ENCODE measurements around the gene DDX42. TPM values are rescaled to one million over a fixed set of nuclear protein-coding genes. Genes with fewer than 3 reads are reported as not detected.
"Not testable (repeated sequence)": the region's sequence is repeated elsewhere in the genome, so short reads cannot be mapped to it uniquely, and the experiment has no call there.

DDX42 gene
- total RNA-seq, 1 experiment from 2014 or later = 52.8 TPM

DNA sequence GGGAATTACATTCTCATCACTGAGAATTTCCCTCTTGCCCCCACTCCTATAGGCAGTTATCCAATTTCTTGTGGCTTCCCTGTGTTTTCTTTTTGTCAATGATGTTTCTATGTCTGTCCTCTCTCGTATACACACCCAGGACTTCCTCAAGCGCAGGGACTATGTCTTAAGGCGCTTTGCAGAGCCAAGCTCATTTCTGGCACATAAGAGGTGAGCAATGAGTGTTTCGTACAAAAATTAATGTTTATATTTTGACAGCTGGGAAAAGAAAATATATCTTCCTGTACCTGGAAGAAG is 947 bp downstream of the DDX42 start:
- no peak for DNase-seq (ENCODE audit: low spot score)
- in situ Hi-C loops (cut with HindIII; ENCODE audit: low sequenced_read_pairs) = no loop called here

DNA sequence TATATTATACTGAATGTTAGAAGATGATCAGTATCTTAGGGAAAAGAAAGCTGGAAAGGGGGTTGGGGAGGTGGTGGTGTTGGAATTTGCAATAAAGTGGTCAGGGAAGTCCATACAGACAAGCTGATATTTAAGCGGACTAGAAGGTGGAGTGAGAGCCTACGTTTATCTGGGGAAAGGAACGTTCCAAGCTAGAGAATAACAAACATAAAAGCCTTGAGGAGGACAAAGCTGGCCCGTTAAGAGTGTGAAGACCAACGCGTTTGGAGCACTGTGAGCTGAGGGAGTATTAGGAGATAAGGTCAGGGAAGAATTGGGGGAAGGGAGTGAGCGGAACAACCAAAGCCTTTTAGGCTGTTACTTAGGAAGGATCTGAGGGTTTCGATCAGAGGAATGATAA is 1.4 kb downstream of the DDX42 start:
- DNase-seq (ENCODE audit: low spot score) = no peak
- in situ Hi-C loops (cut with HindIII; ENCODE audit: low sequenced_read_pairs) = no loop called here

DNA sequence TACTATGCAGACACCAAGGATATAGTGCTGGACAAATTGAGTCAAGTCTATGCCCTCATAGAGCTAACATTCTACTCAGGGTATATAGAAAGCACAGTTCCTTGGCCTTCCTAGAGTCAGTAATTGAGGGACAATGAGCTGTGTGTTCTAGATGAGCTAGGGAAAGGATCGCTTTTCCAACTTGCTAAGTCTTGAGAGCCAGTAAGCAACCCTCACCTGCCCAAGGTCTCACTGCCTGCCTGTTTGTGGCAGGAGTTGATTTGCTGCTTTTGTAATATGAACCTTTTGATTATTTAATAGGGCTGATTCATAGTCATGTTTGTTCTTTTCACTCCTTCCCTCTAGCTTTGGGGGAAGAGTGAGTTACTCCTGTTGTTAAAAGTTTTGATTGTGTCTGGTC is 6.5 kb downstream of the DDX42 start:
- DNase-seq (ENCODE audit: low spot score) = no peak
- in situ Hi-C loops (cut with HindIII; ENCODE audit: low sequenced_read_pairs) = no loop called here

DNA sequence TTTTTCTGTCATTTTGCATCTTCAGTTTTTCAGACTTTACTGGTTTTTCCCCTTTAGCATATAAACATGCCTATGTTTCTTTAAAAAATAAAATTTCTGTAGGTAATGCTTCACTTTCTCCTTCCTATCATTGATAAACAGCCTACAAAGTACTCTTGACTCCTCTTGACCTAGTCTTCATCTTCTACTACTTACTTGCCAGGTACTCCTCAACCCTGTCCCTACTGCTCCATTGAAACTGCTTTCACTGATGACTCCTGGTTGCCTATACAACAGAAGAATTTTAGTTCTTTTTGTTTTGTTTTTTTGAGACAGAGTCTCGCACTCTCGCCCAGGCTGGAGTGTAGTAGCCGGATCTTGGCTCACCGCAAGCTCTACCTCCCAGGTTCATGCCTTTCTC is 7.0 kb downstream of the DDX42 start:
- in situ Hi-C loops (cut with HindIII; ENCODE audit: low sequenced_read_pairs) = no loop called here
- no peak for DNase-seq (ENCODE audit: low spot score)

DNA sequence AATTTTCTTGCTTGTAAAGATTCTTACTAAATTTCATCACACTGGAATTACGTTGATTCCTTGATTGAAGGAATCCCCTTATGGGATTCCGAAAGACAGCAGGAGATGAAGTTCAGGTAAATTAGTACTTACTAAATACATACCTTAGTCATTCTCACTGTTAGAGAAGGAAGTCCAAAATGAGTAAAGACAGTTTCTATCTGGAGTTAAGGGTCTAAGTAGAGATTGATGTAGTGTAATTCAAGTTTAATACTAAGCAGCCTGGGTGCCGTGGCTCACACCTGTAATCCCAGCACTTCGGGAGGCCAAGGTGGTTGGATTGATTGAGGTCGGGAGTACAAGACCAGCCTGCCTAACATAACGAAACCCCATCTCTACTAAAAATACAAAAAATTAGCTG is 9.6 kb downstream of the DDX42 start:
- in situ Hi-C loops (cut with HindIII; ENCODE audit: low sequenced_read_pairs) = no loop called here
- no peak for DNase-seq (ENCODE audit: low spot score)

DNA sequence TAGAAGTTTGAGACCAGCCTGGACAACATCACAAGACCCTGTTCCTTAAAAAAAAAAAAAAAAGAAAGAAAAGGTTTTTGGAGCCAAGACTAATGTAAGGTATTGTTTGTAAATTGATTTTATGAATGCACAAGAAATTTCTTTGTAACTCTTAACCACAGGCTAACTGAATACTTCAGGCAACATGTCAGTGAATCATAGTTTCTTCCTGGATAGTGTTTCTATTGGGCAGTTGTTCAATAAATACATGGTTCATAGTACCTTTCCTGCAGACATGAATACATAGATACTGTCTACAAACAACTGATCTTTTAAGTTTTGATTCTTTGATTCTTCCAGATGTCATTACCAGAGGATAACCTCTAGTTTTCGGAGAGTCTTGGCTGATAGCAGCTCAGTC is 11.6 kb downstream of the DDX42 start:
- DNase-seq (ENCODE audit: low spot score) = no peak
- in situ Hi-C loops (cut with HindIII; ENCODE audit: low sequenced_read_pairs) = no loop called here

DNA sequence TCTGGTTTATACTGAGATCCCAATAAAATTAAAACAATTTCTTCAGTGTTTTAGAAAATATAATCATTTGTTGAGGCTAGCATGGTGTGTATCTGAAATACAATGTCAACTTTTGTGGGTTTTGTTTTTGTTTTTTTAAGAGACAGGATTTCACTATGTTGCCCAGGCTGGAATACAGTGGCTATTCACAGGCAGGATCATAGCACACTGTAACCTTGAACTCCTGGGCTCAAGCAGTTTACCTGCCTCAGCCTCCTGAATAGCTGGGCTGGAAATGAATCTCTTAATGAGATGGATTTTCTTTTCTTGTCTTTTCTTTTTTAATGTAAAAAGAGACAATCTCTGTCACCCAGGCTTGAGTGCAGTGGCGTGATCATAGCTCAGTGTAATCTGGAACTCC is 12.1 kb downstream of the DDX42 start:
- in situ Hi-C loops (cut with HindIII; ENCODE audit: low sequenced_read_pairs) = no loop called here
- DNase-seq (ENCODE audit: low spot score) = no peak

DNA sequence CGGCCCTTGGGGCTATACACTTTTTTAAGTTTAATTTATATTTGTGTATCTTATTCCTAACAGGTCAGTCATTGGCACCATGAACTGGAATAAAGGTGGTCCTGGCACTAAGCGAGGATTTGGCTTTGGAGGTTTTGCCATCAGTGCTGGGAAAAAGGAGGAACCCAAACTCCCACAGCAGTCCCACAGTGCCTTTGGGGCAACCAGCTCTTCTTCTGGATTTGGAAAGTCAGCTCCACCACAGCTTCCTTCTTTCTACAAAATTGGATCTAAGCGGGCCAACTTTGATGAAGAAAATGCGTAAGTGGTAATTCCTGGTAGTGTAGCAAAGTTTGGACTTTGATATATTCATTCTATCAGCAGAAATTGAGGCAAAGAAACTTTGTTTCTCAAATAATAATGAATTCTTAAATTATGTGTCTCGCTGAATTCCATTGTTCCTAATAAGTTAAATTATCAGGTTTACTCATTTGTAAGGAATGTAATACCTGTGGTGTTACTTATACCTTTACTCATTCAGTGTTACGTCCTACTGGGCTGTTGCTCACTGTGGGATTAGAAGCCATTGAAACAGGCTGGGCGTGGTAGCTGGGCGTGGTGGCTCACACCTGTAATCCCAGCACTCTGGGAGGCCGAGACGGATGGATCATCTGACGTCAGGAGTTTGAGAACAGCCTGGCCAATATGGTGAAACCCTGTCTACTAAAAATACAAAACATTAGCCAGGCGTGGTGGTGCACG is 13.2 kb downstream of the DDX42 start:
- in situ Hi-C loops (cut with HindIII; ENCODE audit: low sequenced_read_pairs) = no loop called here
- no peak for DNase-seq (ENCODE audit: low spot score)

DNA sequence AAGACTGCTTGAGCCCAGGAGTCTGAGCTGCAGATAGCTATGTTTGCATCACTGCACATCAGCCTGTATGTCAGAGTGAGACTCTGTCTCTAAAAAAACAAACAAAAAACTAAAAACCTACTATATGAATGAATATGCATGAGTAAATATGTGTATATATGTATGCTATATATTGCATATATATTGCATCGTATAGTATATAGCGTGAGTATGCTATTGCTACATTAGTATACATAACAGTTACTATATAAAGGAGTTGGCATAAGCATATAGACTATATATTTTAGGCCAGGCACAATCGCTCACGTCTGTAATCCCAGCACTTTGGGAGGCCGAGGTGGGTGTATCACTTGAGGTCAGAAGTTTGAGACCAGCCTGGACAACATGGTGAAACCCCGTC is 16.1 kb downstream of the DDX42 start:
- in situ Hi-C loops (cut with HindIII; ENCODE audit: low sequenced_read_pairs) = no loop called here
- no peak for DNase-seq (ENCODE audit: low spot score)

DNA sequence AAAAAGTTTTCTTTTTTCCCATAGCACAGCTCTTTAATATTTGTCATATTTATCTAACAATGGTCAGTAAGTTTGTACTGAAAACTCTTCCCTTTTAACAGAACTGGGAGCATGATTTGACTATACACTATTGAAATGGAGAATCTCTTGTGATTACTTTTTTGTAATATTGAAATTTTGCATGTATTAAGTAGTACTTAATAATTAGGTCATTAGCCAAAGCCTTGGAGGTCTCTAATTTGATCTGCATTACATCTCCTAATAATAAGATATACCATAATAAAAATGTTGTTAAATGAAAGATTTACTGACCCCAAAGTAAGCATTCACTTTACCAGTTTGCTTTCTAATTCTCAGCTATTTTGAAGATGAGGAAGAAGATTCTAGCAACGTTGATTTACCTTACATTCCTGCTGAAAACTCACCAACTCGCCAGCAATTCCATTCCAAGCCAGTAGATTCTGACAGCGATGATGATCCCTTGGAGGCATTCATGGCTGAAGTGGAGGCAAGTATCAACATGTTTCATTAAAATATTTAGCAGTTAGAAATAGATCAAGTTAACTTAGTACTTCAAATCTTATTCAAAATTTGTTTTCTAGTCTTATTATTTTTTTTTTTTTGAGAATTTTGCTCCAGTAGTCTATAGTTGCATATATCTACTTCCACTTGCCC is 18.2 kb downstream of the DDX42 start:
- DNase-seq (ENCODE audit: low spot score) = no peak
- in situ Hi-C loops (cut with HindIII; ENCODE audit: low sequenced_read_pairs) = no loop called here

DNA sequence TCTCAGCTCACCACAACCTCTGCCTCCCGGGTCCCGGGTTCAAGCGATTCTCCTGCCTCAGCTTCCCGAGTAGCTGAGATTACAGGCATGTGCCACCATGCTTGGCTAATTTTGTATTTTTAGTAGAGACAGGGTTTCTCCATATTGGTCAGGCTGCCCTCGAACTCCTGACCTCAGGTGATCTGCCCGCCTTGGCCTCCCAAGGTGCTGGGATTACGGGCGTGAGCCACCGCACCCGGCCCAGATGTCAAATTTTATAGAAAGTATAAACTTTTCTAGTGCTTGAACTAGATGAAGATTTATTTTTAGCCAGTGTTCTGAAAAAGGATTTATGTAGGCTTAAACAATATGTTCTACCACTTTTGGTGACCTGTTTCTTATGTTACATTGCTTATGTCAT is 22.4 kb downstream of the DDX42 start:
- in situ Hi-C loops (cut with HindIII; ENCODE audit: low sequenced_read_pairs); DNase-seq (ENCODE audit: low spot score): not testable (repeated sequence)

DNA sequence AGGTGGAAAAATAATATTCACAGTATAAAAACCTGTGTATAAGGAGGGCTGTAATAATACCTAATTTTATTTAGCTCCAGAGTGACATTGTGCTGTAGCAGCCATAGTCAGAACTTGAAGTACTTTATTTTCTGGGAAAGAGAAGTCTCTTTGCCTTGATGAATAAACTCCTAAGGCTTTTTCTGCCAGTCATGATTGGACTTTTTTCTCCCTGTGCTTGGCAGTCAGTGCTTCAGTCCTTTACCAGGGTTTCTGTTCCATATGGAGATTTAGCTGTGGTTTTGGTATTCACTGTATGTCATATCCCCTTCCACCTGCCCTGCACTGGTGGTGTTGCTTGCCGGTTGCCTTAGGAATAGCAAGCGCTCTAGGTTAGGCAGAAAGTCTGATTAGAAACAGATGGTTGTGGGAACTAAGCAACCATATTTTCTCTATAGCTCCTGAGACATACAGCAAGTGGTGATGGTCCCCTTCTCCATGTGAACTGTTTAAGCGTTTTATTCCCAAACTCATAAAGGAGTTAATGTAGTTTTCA is 24.7 kb downstream of the DDX42 start:
- in situ Hi-C loops (cut with HindIII; ENCODE audit: low sequenced_read_pairs) = no loop called here
- no peak for DNase-seq (ENCODE audit: low spot score)

DNA sequence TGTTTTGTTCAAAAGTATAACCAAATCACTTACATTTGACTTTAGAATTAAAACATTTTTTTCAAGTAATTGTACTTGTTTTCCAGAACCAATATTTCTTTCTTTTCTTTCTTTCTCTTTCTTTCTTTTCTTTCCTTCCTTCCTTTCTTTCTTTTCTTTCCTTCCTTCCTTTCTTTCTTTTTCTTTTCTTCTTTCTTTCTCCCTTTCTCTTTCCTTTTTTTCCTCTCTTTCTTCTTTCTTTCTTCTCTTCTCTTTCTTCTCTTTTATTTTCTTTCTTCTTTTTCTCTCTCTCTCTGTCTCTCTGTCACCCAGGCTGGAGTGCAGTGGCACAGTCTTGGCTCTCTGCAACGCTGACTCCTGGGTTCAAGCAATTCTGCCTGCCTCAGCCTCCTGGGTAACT is 26.8 kb downstream of the DDX42 start:
- in situ Hi-C loops (cut with HindIII; ENCODE audit: low sequenced_read_pairs) = no loop called here
- no peak for DNase-seq (ENCODE audit: low spot score)

DNA sequence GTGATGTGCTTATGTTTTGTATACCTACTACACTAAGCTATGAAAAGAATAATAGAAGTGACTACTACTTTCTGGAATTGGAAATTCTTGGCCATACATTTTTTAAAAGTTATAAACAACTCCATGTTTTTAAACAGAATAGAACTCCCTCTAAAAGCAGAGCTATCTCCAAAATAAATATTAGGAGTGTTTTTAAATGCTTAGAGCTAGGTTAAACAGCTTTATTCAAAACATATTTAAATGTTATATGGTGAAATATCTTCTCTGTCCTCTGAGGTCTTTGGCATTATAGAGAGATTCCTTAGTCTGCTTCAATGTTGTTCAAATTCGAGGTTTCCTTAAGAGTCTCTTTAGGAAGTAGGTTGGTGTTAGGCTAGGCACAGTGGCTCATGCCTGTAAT is 30.4 kb downstream of the DDX42 start:
- no peak for DNase-seq (ENCODE audit: low spot score)
- in situ Hi-C loops (cut with HindIII; ENCODE audit: low sequenced_read_pairs) = no loop called here

DNA sequence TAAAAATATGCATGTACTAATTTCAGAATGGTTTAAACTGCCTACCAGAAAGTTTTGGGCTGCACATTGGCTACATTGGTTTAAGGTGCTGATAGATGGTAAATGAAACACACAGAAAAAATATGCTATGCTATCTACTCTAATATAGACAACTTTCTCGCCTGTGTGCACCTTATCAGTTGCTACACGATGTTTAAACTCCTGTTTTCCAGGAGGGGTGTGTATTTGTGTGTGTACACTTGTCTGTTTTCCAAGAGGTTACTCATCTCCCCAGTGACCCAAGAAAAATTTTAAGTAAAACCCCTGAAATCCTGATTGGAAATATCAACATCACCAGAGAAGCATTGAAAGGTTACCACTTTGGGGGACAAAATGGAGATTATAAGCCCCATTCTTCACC is 31.6 kb downstream of the DDX42 start:
- DNase-seq (ENCODE audit: low spot score) = no peak
- in situ Hi-C loops (cut with HindIII; ENCODE audit: low sequenced_read_pairs) = no loop called here

DNA sequence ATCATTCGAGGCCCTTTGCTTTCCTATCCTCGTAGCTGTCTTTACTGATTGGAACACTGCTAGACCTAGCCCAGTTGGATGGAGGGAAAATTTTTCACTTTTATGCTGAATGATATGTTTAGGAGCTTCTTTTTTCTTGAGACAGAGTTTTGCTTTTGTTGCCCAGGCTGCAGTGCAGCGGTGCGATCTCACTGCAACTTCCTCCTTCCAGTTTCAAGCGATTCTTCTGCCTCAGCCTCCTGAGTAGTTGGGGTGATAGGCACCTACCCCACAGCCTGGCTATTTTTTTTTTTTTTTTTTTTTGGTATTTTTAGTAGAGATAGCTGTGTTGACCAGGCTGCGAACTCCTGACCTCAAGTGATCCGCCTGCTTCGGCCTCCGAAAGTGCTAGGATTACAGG is 36.0 kb downstream of the DDX42 start:
- in situ Hi-C loops (cut with HindIII; ENCODE audit: low sequenced_read_pairs) = no loop called here
- no peak for DNase-seq (ENCODE audit: low spot score)

DNA sequence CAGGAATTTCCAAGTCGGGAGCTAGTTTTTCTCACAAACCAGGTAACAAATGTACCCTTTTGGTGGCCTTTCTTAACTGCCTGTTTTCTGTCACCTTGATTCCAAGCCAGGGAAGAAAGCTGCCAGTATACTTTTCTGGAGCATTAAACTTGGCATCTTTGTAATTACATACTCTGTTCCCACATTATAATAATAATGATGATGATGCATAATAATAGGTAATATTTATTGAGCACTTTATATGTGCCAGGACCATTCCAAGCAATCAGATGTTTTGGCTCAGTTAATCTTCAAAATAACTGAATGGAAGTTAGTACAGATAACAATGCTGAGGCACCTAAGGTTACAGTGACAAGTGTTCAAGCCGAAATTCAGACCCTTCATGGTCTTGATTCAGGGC is 42.2 kb downstream of the DDX42 start:
- in situ Hi-C loops (cut with HindIII; ENCODE audit: low sequenced_read_pairs) = no loop called here
- no peak for DNase-seq (ENCODE audit: low spot score)

DNA sequence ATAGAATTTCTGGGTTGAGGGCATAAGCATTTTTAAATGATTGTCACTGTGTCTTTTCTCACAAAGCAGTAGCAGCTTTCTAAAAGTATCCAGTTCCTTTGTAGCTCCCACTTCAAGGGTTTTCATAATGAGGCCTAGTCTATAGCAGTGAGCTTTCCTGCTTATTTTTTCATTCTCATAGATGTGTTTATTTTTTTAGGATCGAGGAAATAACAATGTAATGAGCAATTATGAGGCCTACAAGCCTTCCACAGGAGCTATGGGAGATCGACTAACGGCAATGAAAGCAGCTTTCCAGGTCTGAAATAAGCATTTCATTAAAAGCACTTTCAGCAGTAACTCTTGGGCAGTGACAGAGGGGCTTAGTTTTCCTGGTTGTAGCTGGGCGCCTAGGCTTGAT is 42.7 kb downstream of the DDX42 start:
- no peak for DNase-seq (ENCODE audit: low spot score)
- in situ Hi-C loops (cut with HindIII; ENCODE audit: low sequenced_read_pairs) = no loop called here

DNA sequence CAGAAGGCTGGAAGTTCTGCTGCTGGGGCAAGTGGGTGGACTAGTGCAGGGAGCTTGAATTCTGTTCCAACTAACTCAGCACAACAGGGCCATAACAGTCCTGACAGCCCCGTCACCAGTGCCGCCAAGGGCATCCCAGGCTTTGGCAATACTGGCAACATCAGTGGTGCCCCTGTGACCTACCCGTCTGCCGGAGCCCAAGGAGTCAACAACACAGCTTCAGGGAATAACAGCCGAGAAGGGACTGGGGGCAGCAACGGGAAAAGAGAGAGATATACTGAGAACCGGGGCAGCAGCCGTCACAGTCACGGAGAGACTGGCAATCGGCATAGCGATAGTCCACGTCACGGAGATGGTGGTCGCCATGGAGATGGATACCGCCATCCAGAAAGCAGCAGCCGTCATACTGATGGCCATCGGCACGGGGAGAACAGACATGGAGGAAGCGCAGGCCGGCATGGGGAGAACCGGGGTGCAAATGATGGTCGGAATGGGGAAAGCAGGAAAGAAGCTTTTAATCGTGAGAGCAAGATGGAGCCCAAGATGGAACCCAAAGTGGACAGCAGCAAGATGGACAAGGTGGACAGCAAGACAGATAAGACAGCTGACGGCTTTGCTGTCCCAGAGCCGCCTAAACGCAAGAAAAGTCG is 43.9 kb downstream of the DDX42 start:
- DNase-seq (ENCODE audit: low spot score) = no peak
- in situ Hi-C loops (cut with HindIII; ENCODE audit: low sequenced_read_pairs) = no loop called here

DNA sequence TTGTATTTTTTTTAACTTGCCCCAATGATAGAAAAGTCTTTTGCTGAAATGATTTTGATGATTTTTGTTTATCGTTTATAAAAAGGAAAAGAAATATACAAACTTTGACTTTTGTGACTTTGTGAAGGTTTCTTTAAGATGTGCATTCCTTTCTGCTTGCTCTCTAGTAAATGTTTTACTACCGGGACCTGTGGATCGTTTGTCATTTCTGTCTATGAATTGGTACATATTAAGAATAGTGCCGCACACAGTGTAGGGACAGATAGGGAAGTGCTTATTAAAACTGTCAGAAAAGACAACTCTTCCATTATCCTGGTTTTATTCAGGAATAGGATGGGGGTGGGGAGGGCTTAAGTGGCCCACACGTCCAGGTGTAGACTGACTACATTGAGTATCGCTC is 45.2 kb downstream of the DDX42 start:
- in situ Hi-C loops (cut with HindIII; ENCODE audit: low sequenced_read_pairs) = no loop called here
- no peak for DNase-seq (ENCODE audit: low spot score)

All from G401 (cell line).